Mesothelial cell of epicardium (in vitro differentiated cells): ENCODE results near the gene SLC7A4. TPM values are rescaled to one million over a fixed set of nuclear protein-coding genes. Genes with fewer than 3 reads are reported as not detected.

Experiments used
- DNase-seq, 2 experiments: peaks; one replicate each; pipeline ENCODE4 v3.0.0; 2021; ENCODE audit warnings: low spot score in 2 of 2; ENCODE audit not compliant: unreplicated experiment in 2 of 2
- H3K27ac Mint-ChIP-seq: 2 replicates; pipeline ENCODE4 v1.8.0; 2021; ENCODE audit warnings: mixed read lengths
- H3K27me3 Mint-ChIP-seq: 2 replicates; pipeline ENCODE4 v1.8.0; 2021; ENCODE audit warnings: low read depth, mixed read lengths
- H3K36me3 Mint-ChIP-seq: 2 replicates; pipeline ENCODE4 v1.8.0; 2021; ENCODE audit warnings: mixed read lengths
- H3K4me1 Mint-ChIP-seq: 2 replicates; pipeline ENCODE4 v1.8.0; 2021; ENCODE audit warnings: mixed read lengths
- H3K4me3 Mint-ChIP-seq: 2 replicates; pipeline ENCODE4 v1.8.0; 2021; ENCODE audit warnings: mild to moderate bottlenecking, moderate library complexity, mixed read lengths
- H3K9me3 Mint-ChIP-seq: 2 replicates; pipeline ENCODE4 v1.8.0; 2021; ENCODE audit warnings: mixed read lengths
- total RNA-seq: library from RNA; stranded (reverse); gene quantifications from 3 replicates; pipeline ENCODE4 v1.2.1, GENCODE V29; 2021
- TF ChIP-seq, protein P1 (sequence below): fragments of 200-600 bp; sonication (generic); IDR thresholded peaks from one replicate; pipeline ENCODE4 v1.5.0; 2021; ENCODE audit warnings: antibody characterized with exemption; ENCODE audit not compliant: unreplicated experiment

SLC7A4 gene
- total RNA-seq, 1 donor from 2014 or later = 3.2 TPM

DNA sequence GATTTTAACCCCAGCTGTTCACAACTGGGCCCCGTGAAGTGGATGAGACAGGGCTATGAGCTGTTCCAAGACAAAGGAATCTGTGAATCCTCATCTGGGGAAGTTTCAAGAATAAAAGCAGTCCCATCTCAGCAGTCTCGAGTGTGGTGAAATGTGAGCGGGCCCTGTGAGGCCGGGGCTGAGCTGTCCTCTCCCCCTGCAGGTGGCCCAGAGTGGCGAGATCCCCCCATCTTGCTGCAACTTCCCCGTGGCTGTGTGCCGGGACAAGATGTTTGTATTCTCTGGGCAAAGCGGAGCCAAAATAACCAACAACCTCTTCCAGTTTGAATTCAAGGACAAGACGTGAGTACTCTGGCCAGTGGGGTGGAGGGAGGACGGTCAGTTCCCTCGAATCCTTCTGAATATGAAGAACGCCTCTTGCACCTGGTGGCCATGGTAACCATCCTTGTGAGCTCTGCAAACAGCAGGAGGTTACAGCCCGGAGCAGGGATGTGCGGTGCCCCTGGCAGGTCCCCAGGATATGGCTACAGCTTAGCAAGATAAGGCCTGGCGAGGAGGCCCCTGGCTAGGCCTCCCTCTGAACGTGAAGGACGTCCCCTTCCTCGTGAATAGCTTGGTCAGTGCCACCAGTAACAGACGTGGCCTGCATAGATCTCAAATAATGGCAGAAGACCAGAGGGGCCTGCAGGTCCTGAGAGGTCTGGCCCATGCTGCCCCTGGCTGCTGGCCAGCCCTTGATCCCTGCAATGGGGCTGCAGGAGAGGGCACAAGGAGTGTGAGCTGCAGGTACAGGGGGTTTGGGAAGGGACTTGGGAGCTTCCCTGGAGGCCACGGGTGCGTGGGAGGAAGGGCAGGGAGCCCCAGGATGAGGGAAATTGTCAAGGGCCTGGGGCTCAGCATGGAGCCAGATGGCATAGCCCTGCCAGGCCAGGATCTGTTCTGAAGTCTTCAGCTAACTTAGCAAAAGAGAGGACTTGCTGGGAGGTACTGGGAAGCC lies 41.9 kb downstream of the SLC7A4 start:
- H3K4me1 Mint-ChIP-seq = no peaks in the 10 kb centered on the region
- H3K4me3 Mint-ChIP-seq = no peak overlapping the region
- DNase-seq = no peak
- H3K36me3 Mint-ChIP-seq = peaks cover 21% of the 10 kb centered on the region
- H3K27ac Mint-ChIP-seq = no peak overlapping the region
- H3K9me3 Mint-ChIP-seq = no peaks in the 10 kb centered on the region
- TF ChIP-seq, protein P1, sequence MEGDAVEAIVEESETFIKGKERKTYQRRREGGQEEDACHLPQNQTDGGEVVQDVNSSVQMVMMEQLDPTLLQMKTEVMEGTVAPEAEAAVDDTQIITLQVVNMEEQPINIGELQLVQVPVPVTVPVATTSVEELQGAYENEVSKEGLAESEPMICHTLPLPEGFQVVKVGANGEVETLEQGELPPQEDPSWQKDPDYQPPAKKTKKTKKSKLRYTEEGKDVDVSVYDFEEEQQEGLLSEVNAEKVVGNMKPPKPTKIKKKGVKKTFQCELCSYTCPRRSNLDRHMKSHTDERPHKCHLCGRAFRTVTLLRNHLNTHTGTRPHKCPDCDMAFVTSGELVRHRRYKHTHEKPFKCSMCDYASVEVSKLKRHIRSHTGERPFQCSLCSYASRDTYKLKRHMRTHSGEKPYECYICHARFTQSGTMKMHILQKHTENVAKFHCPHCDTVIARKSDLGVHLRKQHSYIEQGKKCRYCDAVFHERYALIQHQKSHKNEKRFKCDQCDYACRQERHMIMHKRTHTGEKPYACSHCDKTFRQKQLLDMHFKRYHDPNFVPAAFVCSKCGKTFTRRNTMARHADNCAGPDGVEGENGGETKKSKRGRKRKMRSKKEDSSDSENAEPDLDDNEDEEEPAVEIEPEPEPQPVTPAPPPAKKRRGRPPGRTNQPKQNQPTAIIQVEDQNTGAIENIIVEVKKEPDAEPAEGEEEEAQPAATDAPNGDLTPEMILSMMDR = no peak
- no peaks in the 10 kb centered on the region for H3K27me3 Mint-ChIP-seq

DNA sequence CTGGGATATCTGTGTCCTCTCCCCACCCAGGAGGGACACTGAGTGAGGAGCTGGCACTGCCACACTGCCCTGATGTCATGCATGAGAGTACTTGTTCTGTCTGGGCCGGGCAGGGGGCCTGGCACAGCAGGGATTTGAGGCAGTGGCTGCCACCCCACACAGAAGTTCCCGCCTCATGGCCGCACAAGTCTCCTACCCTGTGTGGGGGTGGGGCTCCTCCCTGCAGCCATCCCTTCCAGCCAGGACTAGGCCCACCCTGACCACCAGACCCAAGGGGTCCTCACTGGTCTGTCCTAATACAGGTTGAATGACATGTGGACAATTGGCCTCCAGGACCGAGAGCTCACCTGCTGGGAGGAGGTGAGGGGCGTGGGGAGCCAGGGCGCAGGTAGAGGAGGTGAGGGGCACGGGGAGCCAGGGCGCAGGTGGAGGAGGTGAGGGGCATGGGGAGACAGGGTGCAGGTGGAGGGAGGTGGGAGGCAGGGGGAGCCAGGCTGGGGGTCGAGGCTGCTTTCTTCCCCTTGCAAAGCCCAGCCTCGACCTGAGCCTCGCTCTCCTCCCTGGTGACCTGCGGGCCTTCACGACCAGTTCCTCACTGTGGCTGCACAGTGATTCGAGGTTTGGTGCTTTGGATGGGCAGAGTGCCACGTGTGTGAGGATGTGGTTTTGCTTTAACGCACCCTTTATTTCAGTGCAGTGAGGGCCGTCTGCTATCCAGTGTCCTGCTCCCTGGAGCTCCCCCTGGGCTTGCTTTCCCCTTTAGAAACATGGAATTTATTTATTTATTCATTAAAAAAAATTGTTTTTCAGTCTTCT lies 42.8 kb downstream of the SLC7A4 start:
- Mint-ChIP-seq H3K36me3 (peaks cover 18% of the 10 kb centered on the region), H3K4me1 (no peaks in the 10 kb centered on the region), H3K9me3 (no peaks in the 10 kb centered on the region), H3K4me3 (no peak overlapping the region), H3K27me3 (no peaks in the 10 kb centered on the region), H3K27ac (no peak overlapping the region)
- no peak for DNase-seq
- TF ChIP-seq, protein P1 = no peak

DNA sequence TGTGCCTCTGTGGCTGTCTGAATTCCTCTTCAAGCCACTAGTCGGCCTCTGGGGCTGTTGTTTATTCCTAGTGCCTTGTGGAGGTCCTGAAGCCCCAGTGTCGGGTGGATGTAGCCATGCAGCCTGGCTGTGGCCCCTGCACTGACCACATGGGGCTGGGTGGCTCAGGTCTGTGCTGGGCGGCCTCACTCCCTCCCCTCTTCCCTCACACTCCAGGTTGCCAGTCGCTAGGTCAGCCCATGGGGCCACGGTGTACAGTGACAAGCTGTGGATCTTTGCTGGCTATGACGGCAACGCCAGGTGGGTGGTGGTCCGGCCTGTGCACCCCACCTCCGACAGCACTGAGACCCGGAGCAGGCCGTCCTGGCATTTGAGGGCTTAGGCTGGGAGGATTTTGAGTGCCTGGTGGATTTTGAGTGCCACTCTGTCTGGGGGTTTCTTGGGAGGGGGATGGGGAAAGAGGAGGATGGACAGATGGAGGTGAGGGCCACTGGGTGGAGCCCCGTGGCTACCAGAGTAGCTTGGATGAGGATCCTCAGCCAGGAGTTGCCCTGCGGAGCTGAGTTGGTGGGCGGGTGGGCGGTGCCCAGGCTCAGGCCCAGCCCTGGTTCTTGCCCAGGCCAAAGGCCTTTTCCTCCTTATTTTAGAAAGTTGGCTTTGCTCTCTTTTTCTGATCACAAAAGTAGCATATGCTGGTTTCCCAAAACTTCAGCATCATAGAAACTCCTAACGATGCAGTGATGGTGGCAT lies 43.6 kb downstream of the SLC7A4 start:
- no peaks in the 10 kb centered on the region for H3K9me3 Mint-ChIP-seq
- H3K4me3 Mint-ChIP-seq = no peak overlapping the region
- no peak for DNase-seq
- peaks cover 18% of the 10 kb centered on the region for H3K36me3 Mint-ChIP-seq
- no peaks in the 10 kb centered on the region for H3K27me3 Mint-ChIP-seq
- TF ChIP-seq, protein P1 = no peak
- H3K4me1 Mint-ChIP-seq = peaks cover 2% of the 10 kb centered on the region
- no peak overlapping the region for H3K27ac Mint-ChIP-seq

DNA sequence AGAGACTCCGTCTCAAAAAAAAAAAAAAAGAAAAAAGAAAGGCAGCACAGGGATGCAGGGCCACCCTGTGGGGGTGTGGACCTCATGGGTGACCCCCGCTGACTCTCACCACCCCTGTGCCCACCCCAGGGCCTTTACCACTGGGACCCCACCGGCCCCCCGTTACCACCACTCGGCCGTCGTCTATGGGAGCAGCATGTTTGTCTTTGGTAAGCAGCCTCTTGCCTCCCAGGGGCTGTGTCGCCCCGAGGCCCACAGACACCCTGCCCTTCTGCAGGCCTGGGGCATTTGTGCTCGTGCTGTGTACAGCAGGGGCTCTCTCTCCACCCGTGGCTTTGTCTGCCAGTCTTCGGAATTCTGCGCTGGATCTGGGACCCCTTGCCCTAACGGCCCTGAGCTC lies 45.0 kb downstream of the SLC7A4 start:
- no peak overlapping the region for H3K27ac Mint-ChIP-seq
- H3K36me3 Mint-ChIP-seq = peaks cover 18% of the 10 kb centered on the region
- H3K9me3 Mint-ChIP-seq = no peaks in the 10 kb centered on the region
- TF ChIP-seq, protein P1 = no peak
- DNase-seq = no peak
- no peaks in the 10 kb centered on the region for H3K27me3 Mint-ChIP-seq
- H3K4me3 Mint-ChIP-seq = no peak overlapping the region
- peaks cover 10% of the 10 kb centered on the region for H3K4me1 Mint-ChIP-seq

DNA sequence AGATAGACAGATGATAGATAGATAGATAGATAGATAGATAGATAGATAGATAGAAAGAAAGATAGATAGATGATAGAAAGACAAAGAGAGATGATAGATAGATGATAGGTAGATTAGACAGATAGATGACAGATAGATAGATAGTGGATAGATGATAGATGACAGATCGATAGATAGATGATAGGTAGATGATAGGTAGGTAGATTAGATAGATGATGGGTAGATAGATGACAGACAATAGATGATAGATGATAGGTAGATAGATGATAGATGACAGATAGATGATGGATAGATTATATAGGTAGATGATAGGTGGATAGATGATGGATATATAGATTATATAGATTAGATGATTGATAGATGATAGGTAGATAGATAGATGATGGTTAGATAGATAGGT lies 46.0 kb downstream of the SLC7A4 start:
- Mint-ChIP-seq H3K27ac (no peak overlapping the region), H3K27me3 (no peaks in the 10 kb centered on the region), H3K4me3 (no peak overlapping the region), H3K36me3 (peaks cover 18% of the 10 kb centered on the region), H3K9me3 (no peaks in the 10 kb centered on the region), H3K4me1 (peaks cover 14% of the 10 kb centered on the region)
- TF ChIP-seq, protein P1 = no peak
- DNase-seq = no peak
